Mucosa of gallbladder (tissue), 1 donor: ENCODE measurements around the gene MIS12. TPM values are rescaled to one million over a fixed set of nuclear protein-coding genes. Genes with fewer than 3 reads are reported as not detected.

Experiments
- DNase-seq: peaks from one replicate; pipeline ENCODE4 v3.0.0-alpha.2; 2020; ENCODE audit warnings: low spot score
- total RNA-seq: library from RNA; stranded (reverse); gene quantifications from one replicate; pipeline ENCODE4 v1.2.1, GENCODE V29; 2021
- donor health status: DM: no; HTN: no; CAD: no.

The MIS12 gene
- total RNA-seq, 1 donor from 2014 or later, result 15.3 TPM

GRCh38 chr17:5533486-5534315, 47.3 kb downstream of the MIS12 start:
- no peak for DNase-seq

- DNase-seq, result no peak
Observed at GRCh38 chr17:5535436-5535835, 49.1 kb downstream of the MIS12 start.

DNA sequence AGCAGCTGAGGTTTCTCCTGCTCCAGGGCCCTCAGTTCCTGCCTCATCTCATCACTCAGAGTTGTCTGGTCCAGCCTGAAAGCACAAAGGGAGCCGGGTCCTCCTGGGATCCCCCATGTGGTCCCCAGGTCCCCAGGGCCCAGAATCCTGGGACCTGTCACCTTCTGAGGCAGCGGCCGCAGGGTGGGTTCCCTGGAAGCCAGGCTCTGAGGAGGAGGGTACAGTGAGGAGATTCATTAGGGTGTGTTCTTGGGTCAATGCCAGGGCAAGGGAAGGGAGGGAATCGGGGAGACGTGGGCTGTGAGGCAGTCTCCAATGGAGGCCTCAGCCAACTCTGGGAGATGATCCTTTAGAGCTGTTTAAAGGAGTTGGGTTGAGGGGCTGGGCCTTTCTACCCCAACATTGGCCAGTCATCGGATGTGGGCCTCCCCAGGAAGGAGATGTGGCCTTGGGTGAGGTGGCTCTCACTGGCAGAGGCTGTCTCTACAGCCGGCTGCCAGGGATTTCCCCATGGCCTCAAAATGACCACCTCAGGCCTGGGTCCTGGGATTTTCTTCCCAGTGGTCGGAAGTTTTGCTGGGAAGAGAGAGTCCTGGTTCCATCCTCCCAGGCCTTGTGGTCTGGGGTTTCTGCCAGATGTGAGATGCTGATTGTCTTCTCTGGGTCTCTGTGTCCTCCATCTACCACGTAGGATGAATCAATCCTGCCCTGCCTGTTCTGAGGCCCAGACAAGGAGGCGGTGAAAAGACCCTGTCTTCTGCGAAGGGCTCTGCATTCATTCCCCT, 50.7 kb downstream of the MIS12 start:
- no peak for DNase-seq

GRCh38 chr17:5539286-5539685, 52.9 kb downstream of the MIS12 start:
- DNase-seq, result no peak

- no peak for DNase-seq
Observed at GRCh38 chr17:5540321-5540720, 54.0 kb downstream of the MIS12 start.

Other genes with a start within 250 kb of the MIS12 start
- gene RABEP1, start 204.3 kb upstream of the MIS12 start, total RNA-seq, result 35.9 TPM
- gene NUP88, start 66.9 kb upstream of the MIS12 start, total RNA-seq, result 37.4 TPM
- gene RPAIN, start 66.4 kb upstream of the MIS12 start, total RNA-seq, result 34.1 TPM
- 78.0 TPM for gene C1QBP, start 47.4 kb upstream of the MIS12 start, total RNA-seq
- gene DHX33, start 17.6 kb upstream of the MIS12 start, total RNA-seq, result 11.5 TPM
- 77.4 TPM for gene DERL2, start 388 bp upstream of the MIS12 start, total RNA-seq
- 27.0 TPM for gene NLRP1, start 97.9 kb downstream of the MIS12 start, total RNA-seq